Measurements from ENCODE around the gene CHRM2.
"Not testable (repeated sequence)": the region's sequence is repeated elsewhere in the genome, so short reads cannot be mapped to it uniquely, and the experiment has no call there.

CHRM2 gene

DNA sequence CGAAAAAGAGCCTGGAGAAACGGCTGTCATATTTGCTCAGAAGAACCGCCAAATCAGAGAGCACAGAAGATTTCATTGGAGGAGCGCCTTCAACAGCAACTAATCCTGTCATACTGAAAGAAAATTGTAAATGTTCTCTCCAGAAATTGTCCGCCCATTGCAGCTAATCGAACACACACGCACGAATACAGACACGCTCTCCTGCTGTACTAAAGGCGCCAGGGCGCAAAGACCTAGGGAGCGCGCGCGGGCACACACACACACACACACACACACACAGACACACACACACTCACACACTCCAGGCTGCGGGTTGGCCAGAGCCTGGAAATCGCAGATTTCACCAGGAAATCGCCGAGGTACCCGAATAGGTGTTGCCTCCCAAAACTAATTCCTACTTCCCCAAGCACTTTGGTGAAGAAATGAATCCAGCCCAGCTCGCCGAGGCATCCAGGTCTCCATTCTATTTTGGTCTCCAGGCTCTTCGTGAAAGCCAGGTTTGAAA lies at the start of gene CHRM2:
Gene CHRM2 (plus strand): TSS at position 157 of the 505 bp plus-strand sequence. CDS start 146,214 bp downstream, outside the sequence.
- DNase-seq, result peak; percentile 34

DNA sequence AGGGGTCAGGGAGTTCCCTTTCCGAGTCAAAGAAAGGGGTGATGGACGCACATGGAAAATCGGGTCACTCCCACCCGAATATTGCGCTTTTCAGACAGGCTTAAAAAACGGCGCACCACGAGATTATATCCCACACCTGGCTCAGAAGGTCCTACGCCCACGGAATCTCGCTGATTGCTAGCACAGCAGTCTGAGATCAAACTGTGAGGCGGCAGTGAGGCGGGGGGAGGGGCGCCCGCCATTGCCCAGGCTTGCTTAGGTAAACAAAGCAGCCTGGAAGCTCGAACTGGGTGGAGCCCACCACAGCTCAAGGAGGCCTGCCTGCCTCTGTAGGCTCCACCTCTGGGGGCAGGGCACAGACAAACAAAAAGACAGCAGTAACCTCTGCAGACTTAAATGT lies 37.1 kb upstream of the CHRM2 start:
- DNase-seq, result not testable (repeated sequence)

DNA sequence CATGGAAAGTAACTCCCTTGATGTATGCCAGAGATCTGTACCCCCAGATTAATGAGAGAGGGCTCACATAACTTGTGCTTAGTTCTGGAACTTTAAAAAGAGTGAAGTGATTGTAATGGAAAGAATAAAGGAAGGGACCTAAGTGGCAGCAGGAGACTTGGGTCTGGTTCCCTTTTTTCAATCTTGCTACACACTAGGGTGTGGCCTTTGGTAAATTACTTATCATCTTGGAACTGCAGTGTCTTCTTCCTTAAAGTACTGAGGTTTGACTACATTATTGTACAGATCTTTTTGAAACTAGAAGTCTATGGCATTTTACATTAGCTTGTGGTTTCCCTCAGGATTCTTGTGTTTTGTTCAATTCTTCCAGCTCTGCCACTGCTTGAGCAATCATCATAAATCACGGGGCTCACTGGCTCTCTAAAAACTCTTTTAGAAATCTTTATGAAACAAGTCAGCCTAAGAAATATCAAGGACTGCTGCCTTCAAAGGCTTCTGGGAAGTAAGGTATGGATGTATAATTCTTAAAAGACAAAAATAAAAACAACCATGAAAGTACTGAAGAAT lies 22.5 kb upstream of the CHRM2 start:
- DNase-seq, result peak; percentile 7

DNA sequence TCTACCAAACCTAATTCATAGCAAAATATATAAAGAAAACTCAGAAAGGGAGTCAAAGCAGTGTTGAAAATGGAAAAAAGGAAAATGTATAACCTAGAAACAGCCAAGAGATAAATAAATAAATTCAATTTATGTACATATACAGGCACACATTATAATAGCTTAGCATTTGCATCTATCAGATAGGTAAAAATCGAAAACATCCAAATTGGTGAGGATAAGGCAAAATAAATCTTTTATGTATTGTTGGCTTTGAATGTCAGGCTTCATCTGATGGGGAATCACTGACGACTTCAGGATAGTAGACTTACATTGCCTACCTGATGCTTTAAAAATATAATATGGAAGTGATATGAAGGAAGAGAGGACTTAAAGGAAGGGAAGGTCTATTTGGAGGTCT lies 20.6 kb upstream of the CHRM2 start:
- no peak for DNase-seq

DNA sequence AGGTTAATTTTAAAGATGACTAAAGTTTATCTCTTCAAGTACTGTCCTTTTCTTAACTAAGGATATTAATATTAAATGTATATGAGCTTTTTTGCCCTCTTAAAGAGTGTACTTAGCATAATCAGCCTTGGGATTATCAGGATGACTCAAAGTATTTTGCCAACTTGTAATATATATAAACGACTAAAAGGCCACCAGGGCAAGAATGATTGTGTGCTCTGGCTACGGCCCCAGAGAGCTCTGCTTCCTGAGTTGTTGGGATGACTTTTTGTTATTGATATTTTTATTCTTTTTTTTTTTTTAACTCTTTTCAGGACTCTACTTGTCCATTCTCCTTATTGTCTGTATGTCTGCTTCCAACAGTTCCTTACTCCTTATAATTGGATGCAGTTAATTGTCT lies 14.8 kb upstream of the CHRM2 start:
- DNase-seq, result no peak

DNA sequence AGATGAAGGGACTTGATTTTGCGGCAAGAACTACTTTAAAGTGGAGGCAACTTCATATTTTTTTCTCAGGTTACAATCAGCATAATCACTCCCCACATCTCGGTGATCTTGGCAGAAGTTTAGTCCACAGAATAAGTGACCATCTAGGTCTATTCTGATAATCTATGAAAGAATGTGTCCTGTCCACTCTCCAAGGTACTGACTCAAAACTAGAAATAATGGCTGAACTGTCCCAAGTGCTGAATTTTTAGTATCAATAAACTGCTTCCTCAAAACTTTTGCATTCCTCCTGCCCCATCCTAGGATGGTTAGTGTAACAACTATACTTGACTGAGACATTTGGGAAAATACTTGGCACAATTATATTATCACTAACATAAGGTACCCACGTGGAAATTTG lies 10.9 kb upstream of the CHRM2 start:
- DNase-seq, result peak; percentile 34

DNA sequence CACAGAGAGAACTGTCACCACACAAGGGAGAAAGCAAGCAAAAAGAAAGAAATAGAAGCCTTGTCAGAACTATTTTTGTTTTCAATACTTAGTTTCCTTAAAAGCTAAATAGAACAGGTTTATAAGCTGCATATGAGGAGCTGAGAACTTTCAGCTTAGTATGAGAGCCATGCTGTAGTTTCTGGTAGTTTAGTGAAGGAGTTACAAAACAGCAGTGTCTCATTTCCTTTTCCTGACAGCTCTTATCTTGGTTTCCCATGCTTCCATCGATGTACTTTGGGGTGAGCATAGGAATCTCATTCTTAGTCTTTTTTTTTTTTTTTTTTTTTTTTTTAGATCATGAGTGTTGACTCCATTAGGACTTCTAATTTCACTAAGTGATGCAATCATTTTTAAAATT lies 8.6 kb upstream of the CHRM2 start:
- DNase-seq, result no peak

DNA sequence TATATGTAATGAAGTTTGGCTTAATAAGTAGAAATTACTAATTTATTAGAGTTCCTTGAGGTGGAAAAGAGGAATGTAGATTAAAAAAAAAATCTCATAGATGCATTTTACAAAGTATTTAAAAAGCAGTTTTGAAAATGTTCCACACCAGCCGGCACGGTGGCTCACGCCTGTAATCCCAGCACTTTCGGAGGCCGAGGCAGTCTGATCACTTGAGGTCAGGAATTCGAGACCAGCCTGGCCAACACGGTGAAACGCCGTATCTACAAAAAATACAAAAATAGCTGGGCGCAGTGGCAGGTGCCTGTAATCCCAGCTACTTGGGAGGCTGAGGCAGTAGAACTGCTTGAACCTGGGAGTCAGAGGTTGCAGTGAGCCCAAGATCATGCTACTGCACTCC lies 3.2 kb upstream of the CHRM2 start:
- DNase-seq, result no peak

DNA sequence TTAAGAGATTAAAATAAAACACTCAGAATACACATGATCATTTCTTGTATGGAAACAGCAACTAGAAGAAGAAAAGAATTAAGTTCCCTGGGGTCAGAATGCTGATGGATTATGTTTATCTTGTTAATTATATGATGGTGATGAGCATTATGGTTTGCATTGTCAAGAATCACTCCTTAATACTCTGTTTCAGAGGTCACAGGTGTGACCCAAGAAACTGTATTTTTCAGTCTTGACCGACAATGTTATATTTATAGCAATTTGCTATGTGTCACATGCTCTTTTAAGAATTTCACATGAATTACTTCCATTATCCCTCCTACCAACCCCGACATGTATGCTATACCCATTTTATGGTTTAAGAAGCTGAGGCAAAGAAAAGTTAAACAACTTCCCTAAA lies 2.7 kb upstream of the CHRM2 start:
- no peak for DNase-seq

DNA sequence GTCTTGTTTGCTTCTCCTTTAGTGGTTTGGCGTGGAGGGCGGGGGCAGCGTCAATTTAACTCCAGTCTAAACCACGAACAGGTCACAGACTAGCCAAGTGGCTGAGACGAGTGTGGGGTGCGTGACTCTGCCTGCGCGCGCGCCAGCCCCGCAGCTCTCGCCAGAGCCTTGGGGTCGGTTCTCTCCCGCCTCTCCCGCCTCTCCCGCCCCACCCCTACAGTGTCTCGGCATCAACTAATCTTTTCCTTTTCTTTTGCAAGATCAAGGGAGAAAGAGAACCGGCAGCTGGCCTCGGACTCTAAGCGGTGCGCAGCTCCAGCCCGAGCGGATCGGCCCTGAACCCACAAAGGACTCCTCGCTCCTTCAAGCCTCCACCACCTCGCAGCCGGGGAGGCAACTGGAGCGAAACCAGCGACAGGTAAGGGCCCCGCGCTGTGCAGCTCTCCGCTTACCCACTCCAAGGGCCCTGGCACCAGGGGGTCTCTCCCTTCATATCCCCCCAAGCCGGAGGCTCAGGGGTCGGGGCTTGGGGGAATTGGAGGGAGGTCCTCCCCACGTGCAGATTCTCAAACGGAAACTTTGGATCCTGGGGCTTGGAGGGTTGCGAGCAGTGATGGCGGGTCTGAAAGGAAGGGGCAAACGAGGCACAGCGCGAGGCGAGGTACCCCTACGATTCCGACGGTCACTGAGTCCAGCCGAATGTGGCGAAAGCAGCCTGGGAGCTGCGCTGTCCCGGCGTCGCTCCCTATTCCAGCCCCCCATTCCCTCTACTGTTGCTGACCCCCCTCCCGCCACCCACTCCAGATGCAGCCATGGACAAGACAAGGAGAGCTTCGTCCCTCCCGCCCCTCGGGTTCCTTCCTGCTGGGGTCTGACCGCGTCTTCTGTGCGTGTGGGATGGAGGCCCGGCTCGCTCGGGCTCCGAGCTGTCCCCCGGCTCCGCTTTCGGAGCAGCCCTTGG lies 829 bp downstream of the CHRM2 start:
- DNase-seq, result peak; percentile 42

DNA sequence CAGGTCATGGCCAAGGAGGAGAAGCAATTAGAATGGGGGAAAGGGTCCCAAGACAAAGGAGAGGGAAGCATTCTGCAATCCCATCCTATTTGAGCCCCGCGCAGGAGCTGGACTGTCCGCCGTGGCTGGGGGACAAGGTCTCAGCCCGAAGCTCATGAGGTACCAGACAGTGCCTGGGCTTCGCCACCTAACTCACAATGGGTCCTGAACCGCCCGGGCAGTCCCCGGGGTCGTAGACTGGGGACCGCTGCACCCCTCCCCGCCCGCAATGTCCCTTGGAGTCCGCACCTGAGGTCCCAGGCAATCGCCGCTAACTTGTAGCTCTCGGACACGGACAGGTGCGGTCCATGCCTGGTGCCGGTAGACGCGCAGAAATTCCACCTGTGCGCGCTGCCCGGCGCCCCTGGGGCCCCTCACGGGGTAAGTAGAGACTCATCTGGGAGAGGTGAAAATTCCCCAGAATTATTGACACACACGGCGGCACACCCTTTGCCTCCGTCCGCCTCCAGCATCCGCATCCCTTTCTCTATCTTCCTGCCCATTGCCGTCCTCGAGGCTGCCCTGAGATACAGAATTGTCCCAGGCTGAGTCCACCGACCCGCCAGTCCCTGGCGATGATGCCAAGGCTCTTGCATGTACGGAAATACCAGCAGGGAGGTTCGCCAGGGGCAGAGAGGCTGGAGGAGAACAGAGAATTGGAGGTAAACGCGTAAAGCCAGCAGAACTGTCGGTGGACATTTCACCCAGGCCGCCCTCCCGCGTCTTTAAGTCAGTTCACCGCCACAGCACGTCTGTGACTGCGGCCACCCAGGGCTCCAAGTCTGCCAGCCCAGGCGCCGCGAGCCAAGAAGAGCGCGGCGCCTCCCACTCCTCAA lies 1.8 kb downstream of the CHRM2 start:
- peak; percentile 45 for DNase-seq

DNA sequence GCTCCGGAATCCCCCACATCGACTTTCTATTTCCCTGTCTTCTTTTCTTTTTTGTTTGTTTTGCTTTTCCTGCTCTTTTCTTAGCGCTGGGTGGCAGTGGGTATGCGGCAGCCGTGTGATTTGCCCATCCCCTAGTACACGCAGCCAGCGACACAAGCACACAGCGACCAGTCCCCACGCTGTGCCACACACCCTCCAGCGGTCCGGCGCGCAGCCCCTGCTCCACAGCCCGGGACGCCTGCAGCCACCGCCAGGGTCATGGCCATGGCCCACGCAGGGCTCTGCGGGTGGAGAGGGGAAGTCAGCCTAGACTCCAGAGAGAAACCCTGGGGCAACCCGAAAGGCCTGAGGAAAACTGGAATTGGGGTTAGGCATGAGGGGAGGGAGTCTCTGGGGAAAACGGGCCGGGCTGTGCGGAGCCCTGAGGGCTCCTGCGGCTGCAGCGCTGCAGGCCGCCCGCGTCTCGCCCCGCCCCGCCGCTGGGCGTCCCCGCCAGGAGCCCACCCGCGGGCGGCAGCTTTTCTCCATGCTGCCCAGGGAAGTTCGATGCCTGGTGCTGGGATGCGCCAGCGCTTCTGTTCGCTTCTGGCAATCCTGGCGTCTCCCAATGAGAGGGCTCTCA lies 2.5 kb downstream of the CHRM2 start:
- DNase-seq, result peak; percentile 4

DNA sequence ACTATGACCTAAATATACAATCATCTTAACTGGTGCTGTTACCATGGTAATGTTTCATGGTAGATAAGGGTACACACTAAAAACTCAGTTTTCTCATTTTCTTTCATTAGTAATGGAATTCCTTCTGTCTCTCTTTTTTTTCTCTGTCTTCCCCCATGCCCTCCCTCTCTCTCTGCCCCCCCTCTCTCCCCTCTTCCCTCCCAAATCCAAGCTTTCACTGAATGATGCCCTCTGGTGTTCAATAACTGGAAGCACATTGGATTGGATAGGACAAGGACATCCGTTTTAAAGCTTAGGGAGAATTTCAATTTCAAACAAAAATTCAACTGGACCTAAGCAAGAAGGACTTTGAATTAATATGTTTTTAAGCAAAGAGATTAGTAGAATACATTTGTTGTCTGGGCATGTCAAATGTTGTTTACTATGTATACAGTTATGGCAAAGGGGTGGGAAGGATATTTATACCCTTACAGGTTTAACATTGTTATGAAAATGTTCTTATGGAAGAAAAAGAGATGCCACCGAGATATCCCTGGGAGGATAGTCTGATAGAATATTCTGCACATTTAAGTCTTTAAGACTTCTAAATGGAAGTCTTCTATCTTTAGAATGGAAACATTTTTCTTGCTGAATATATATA lies 6.1 kb downstream of the CHRM2 start:
- peak; percentile 17 for DNase-seq

DNA sequence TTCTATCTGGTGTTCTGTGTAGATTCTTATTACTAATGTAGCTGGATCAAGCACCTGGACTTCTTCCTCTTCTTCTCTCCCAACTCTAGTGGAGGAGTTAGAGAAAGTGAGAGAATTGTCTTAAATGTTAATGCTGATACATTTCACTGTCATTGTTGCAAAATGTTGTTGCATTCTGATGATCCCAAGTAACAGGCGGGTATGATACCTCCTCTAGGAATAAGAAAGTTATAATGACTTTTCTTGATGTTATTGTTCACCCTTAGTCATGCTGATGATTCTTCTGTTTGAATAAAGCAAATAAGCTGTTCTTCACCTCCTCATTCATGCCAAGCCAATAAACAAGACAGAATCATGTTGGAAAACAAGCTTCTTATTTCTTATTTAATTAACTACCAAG lies 9.1 kb downstream of the CHRM2 start:
- no peak for DNase-seq

DNA sequence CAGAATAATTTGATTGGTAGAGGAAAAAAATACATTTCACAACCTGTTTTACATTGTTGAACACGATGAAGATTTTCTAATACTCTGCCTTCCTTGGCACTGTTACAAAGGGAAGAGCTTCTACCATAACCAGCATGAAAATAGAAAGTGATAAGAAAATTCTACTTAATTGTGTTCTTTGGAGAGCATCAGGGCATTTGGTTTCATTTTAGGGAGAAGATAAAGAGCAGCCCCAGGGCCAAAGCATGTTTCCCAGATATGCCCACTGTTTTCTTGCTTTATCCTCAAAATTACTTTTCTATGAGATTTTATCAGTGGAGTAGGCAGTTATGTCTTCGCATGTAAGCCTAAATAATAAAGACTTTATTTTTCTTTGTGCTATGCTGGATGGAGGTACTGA lies 9.5 kb downstream of the CHRM2 start:
- no peak for DNase-seq

DNA sequence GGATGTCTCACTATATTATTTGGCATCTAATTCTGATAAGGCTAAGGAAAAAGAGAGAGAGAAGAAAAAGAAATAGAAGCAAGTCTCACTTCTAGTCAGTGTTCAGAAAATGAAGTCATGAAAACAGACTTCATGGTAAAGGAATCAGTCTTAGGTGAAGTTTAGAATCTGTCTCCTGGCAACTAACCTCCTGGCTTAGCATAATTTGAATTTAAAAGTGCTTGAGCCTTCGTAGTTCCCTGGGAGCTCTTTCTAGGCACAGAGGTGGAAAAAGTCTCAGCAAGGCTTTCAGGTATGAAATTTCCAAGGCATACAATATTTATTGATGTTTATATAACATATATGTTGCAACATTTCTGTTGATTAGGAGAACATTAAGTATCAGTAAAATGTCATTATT lies 10.4 kb downstream of the CHRM2 start:
- DNase-seq, result no peak

DNA sequence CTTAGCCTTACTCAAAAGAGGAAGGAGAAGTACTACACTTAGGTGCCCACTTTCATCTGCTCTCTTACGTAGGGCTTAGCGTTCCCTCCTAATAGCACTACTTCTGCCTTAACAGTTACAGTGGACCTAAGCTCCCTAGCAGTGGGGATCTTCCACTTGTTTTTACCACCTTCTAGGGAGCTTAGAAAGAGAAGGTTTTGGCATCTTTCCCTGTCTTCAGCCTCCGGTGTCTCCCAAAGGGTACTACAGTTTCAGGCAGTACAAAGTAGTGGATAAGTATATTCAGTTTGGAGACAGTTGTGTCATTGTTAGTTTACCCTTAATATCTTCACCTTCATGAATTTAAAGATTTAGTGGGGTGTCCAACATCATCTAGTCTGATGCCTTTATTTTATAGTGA lies 14.6 kb downstream of the CHRM2 start:
- peak; percentile 7 for DNase-seq

DNA sequence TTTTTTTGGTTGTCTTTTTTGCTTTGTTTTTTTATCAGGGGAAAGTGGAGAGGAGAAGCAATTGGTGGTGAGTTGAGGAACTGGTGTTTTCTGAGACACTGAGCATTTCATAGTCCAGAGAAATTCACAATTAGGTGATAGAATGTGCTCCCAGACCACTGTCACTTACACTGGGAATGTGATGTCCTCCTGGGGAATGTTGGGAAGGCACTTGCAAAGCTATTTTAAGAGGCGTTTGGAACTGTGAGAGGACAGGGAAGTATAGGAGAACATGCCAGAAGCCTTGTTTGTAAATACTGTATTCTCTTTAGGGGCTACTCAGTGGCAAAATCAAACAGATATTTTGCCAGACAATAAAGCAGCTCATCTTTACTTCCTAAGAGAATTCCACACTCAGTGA lies 16.0 kb downstream of the CHRM2 start:
- no peak for DNase-seq

DNA sequence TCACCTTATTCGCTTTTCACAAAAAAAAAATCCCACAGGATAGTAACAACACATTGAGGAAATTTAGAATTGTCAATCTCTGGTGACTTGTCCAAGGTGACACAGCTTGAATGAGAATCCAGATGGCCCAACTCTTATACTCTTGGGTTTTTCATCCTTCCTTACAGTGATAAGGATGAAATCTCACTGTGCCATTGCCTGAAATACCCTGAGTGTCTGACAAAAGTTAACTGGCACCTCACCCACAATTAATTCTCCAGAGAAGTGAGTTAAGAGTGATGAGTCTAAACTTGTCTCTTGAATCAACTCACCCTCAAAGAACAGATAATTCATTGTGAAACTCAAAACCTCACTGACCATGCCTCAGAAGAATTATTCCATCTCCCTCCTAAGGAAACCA lies 18.9 kb downstream of the CHRM2 start:
- DNase-seq, result no peak

DNA sequence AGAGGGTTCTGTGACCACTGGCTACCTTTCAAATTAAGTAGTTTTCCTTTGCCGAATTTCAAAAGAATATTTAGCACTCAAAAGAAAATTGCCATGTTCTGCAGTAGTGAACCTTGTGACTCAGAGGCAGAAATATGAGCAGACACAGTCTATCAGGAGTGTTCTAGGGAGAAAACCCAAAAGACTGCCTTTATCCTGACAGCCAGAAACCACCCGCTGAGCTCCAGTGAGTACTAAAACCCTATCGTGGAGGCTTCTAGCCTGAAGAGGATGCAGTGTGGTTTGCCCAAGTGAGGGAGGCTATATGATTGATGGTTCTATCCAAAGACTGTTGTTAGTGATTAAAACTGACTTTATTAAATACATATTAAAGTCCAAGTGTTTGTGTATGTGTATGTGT lies 21.9 kb downstream of the CHRM2 start:
- no peak for DNase-seq

DNA sequence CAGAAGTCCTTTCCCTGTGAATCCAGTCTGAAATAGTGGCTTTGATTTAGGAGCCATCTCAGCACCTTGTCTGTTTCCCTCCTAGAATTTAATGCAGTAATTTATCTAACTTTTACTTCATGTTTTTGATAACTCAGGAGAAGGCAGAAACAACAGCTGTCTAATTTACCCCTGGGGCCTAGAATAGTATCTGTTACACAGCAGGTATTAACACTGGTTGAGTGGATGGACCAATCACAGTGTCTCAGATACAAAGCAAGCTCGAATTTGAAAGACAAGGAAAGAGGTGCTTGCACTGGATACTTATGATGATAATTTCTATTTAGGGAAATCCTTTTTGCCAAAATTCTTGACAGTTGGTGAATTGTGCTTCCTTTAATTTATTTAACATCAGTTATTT lies 23.4 kb downstream of the CHRM2 start:
- DNase-seq, result no peak

DNA sequence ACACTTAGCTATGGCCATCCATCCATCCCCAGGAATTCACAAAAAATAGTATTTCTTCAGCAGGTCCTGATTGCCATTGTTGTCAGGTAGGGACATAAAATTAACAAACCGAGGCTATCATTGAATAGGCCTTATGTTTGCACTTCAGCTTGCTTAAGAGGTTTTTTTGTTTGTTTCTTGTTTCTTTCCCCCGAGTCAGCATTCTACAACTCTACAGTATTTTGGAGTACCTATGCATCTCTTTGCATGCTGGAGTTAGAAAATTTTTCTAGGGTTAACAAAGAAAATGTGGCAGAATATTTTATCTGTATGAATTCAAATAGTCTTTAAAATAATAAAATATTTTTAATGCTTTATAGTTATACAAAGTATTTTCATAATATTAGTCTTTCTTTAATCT lies 26.3 kb downstream of the CHRM2 start:
- no peak for DNase-seq

All from EL (cell line).